OCI-LY1 (cell line): Measurements from ENCODE around the gene INTS3.

Experiments used
- H2AFZ ChIP-seq: fragments of 200-600 bp; sonication (generic), shearing (Covaris generic); 2 replicates; pipeline ENCODE4 v1.6.0; 2014; ENCODE audit warnings: antibody characterized with exemption, mild to moderate bottlenecking, low read length
- H3F3A ChIP-seq: fragments of 200-600 bp; sonication (generic), shearing (Covaris generic); 2 replicates; pipeline ENCODE4 v1.6.0; 2014; ENCODE audit warnings: mild to moderate bottlenecking, antibody characterized with exemption, low read length, moderate library complexity; ENCODE audit not compliant: insufficient read depth
- H3K27ac ChIP-seq: fragments of 200-600 bp; sonication (generic); 2 replicates; pipeline ENCODE4 v1.5.1; 2014; ENCODE audit warnings: low read length, mixed run types, mild to moderate bottlenecking, low read depth; ENCODE audit not compliant: poor library complexity, severe bottlenecking
- H3K27me3 ChIP-seq: fragments of 200-600 bp; sonication (generic); 2 replicates; pipeline ENCODE4 v1.6.0; 2014; ENCODE audit warnings: antibody characterized with exemption, mild to moderate bottlenecking, low read length, moderate library complexity; ENCODE audit not compliant: insufficient read depth
- H3K36me3 ChIP-seq: fragments of 200-600 bp; sonication (generic); 2 replicates; pipeline ENCODE4 v1.6.1; 2014; ENCODE audit warnings: mild to moderate bottlenecking, antibody characterized with exemption, low read length, moderate library complexity, mixed read lengths; ENCODE audit not compliant: insufficient read depth
- H3K4me1 ChIP-seq: fragments of 200-600 bp; sonication (generic); 2 replicates; pipeline ENCODE4 v1.5.1; 2014; ENCODE audit warnings: mild to moderate bottlenecking, low read length, moderate library complexity; ENCODE audit not compliant: insufficient read depth, severe bottlenecking
- H3K4me2 ChIP-seq: fragments of 200-600 bp; sonication (generic), shearing (Covaris generic); 2 replicates; pipeline ENCODE4 v1.6.1; 2014; ENCODE audit warnings: low read length
- H3K4me3 ChIP-seq: fragments of 200-600 bp; sonication (generic); 2 replicates; pipeline ENCODE4 v1.5.1; 2014; ENCODE audit warnings: low read length, low read depth, mild to moderate bottlenecking, mixed read lengths; ENCODE audit not compliant: poor library complexity, severe bottlenecking
- H3K79me2 ChIP-seq: fragments of 200-600 bp; shearing (Covaris generic); 2 replicates; pipeline ENCODE4 v1.6.1; 2016; ENCODE audit warnings: mixed run types, low read length, mixed read lengths; ENCODE audit not compliant: insufficient read depth
- H3K9ac ChIP-seq: fragments of 200-600 bp; sonication (generic), shearing (Covaris generic); 2 replicates; pipeline ENCODE4 v1.6.1; 2014; ENCODE audit warnings: mild to moderate bottlenecking, low read length, mixed read lengths
- H3K9me2 ChIP-seq: fragments of 200-600 bp; sonication (generic), shearing (Covaris generic); 2 replicates; pipeline ENCODE4 v1.6.1; 2014; ENCODE audit warnings: low read depth, mild to moderate bottlenecking, low read length, mixed read lengths
- H3K9me3 ChIP-seq: fragments of 200-600 bp; shearing (Covaris generic); 2 replicates; pipeline ENCODE4 v1.6.1; 2014; ENCODE audit warnings: low read length, mixed read lengths
- H4K20me1 ChIP-seq: fragments of 200-600 bp; sonication (generic), shearing (Covaris generic); 2 replicates; pipeline ENCODE4 v1.6.0; 2016; ENCODE audit warnings: mild to moderate bottlenecking, low read length; ENCODE audit not compliant: insufficient read depth
- CTCF ChIP-seq: fragments of 200-600 bp; sonication (generic), shearing (Covaris generic); IDR thresholded peaks from 2 replicates; pipeline ENCODE4 v1.5.1; 2017; ENCODE audit warnings: mild to moderate bottlenecking, antibody characterized with exemption, low read length, moderate library complexity, mixed read lengths
- EZH2 ChIP-seq: fragments of 200-600 bp; sonication (generic), shearing (Covaris generic); IDR thresholded peaks from 2 replicates; pipeline ENCODE4 v1.8.0; 2017; ENCODE audit warnings: borderline replicate concordance, mixed run types, mild to moderate bottlenecking, antibody characterized with exemption, low read length, moderate library complexity, mixed read lengths

The INTS3 gene

DNA sequence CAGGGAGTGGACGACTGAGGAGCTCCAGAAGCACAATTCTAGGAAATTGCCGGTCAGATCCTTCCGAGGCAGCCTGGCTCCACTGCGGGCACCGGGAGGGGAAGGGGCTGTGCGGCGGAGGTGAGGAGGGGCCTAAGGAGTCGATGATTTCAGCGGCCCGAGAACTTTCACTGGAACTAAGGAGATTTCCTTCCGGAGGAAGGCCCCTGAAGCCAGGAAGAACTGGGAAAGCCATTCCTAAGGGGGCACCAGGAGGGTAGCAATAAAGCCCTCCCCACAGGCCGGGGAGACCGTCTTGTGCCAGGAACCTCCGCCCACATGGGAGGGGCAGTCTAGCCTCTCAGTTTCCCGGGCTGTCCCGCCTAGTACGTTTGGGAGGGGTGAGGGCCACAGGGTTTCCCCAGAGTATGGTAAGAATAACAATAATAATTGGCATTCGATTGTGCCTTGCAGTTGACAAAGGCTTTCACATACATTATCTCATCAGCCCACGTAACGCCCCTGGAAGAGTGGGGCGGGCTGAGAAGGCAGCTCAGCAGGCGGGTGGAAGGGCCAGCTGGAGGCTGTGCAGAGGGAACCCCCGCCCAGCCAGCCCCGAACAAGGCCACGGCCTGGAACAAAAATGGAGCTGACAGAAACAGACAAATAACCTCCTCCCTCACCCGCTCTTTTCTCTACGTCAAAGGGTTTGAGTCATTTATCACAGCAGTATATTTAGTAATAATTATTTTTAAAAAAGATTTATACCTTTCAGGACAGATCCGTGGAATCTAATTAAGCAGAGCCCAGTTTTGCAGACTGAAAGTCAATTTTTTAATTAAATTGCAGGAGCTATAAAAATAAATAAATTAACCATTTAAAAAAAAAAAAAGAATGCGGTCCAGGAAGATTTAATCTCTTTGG lies 29.6 kb upstream of the INTS3 start:
- H3K4me2 ChIP-seq, result no peak overlapping the region
- no peak for TF ChIP-seq CTCF
- no peak for TF ChIP-seq EZH2
- no peaks in the 10 kb centered on the region for H3K9me3 ChIP-seq
- H3K4me3 ChIP-seq, result no peak overlapping the region
- H3K27ac ChIP-seq, result no peak overlapping the region
- no peak overlapping the region for H2AFZ ChIP-seq
- H3F3A ChIP-seq, result no peaks in the 10 kb centered on the region
- H3K9ac ChIP-seq, result no peak overlapping the region
- H3K79me2 ChIP-seq, result no peaks in the 10 kb centered on the region
- no peaks in the 10 kb centered on the region for H3K36me3 ChIP-seq
- H4K20me1 ChIP-seq, result no peaks in the 10 kb centered on the region
- no peaks in the 10 kb centered on the region for H3K9me2 ChIP-seq
- no peaks in the 10 kb centered on the region for H3K4me1 ChIP-seq
- H3K27me3 ChIP-seq, result peaks cover 8% of the 10 kb centered on the region

DNA sequence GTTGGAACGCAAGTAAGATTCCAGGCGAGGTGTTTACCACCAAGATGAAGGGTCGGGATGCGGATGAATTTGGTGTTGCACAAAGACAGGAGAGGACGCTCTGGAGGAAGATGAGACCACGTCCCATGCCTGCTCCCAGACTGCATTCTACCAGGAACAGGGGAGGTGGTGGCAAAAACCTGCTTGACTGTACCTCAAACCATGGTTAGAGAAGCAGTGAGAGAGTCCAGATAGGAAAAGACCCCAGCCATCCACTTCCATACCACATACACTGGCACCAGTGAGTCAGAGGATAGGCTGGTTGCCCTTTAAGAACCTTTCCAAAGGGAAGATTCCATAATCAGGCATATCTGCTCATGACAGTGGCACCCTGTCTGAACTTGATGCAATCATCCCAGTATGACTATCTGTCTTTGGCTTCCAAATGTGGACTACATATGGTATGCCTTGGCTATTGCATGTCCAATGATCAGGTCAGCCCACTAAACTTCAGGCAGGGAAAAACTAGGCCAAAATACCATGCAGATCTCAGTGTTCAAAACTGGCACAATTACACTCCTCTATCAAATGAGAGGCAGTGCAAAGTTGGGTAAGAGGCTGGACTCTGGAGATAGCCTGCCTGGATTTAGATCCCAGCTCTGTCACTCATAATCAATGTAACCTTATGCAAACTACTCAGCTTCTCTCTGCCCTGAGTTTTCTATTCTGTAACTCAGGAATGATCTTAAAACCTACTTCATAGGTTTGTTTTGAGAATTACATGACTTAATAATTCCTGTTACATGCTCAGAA lies 28.7 kb upstream of the INTS3 start:
- Histone ChIP-seq H3F3A (no peaks in the 10 kb centered on the region), H3K36me3 (no peaks in the 10 kb centered on the region), H3K4me2 (no peak overlapping the region), H3K27ac (no peak overlapping the region), H3K9me2 (no peaks in the 10 kb centered on the region), H3K4me1 (no peaks in the 10 kb centered on the region), H3K27me3 (peaks cover 8% of the 10 kb centered on the region), H2AFZ (no peak overlapping the region), H3K9me3 (no peaks in the 10 kb centered on the region), H3K79me2 (no peaks in the 10 kb centered on the region), H3K4me3 (no peak overlapping the region), H4K20me1 (no peaks in the 10 kb centered on the region), H3K9ac (no peak overlapping the region)
- TF ChIP-seq CTCF (no peak), EZH2 (no peak)

- no peaks in the 10 kb centered on the region for H3K79me2 ChIP-seq
- H3K4me2 ChIP-seq, result no peak overlapping the region
- no peak overlapping the region for H3K9ac ChIP-seq
- H3K9me2 ChIP-seq, result no peaks in the 10 kb centered on the region
- no peaks in the 10 kb centered on the region for H4K20me1 ChIP-seq
- no peak overlapping the region for H3K4me3 ChIP-seq
- no peaks in the 10 kb centered on the region for H3K4me1 ChIP-seq
- H3K27ac ChIP-seq, result no peak overlapping the region
- TF ChIP-seq EZH2 (no peak), CTCF (no peak)
- H2AFZ ChIP-seq, result no peak overlapping the region
- H3K36me3 ChIP-seq, result no peaks in the 10 kb centered on the region
- peaks cover 8% of the 10 kb centered on the region for H3K27me3 ChIP-seq
- no peaks in the 10 kb centered on the region for H3K9me3 ChIP-seq
- no peaks in the 10 kb centered on the region for H3F3A ChIP-seq
Observed at GRCh38 chr1:153699768-153700167, 28.1 kb upstream of the INTS3 start.
